GM12801 (cell line): ENCODE results near the gene MYMX.

ENCODE experiments used
- CTCF ChIP-seq: IDR thresholded peaks from one replicate; pipeline ENCODE4 v1.5.1; 2011; ENCODE audit warnings: control low read depth; ENCODE audit not compliant: insufficient read length; ENCODE audit errors: extremely low read depth

The MYMX gene

GRCh38 chr6:44216677-44217331 is at the start of gene MYMX:
Gene MYMX, plus strand, starts transcription at chr6:44216926. Its CDS starts 546 bp downstream, at chr6:44217472.
- no peak for TF ChIP-seq CTCF

GRCh38 chr6:44167567-44167966 is 49.2 kb upstream of the MYMX start:
- no peak for TF ChIP-seq CTCF

GRCh38 chr6:44169154-44169553 is 47.6 kb upstream of the MYMX start:
- TF ChIP-seq CTCF, result no peak

GRCh38 chr6:44169886-44170570 is 46.7 kb upstream of the MYMX start:
- TF ChIP-seq CTCF, result no peak

- TF ChIP-seq CTCF, result no peak
Measured at GRCh38 chr6:44171899-44172546, 44.7 kb upstream of the MYMX start.

GRCh38 chr6:44172731-44173500 is 43.8 kb upstream of the MYMX start:
- TF ChIP-seq CTCF, result peak; percentile 66
